Skeletal muscle satellite cell (primary cell): Measurements from ENCODE around the gene VIPAS39.

ENCODE experiments used
- H3K27me3 ChIP-seq: 2 replicates; pipeline ENCODE4 v1.7.0; 2013; ENCODE audit warnings: low read length; ENCODE audit not compliant: control insufficient read depth, insufficient read depth
- H3K36me3 ChIP-seq: 2 replicates; pipeline ENCODE4 v1.7.0; 2013; ENCODE audit warnings: mild to moderate bottlenecking, control low read depth, low read length; ENCODE audit not compliant: insufficient read depth
- H3K4me1 ChIP-seq: 2 replicates; pipeline ENCODE4 v1.7.0; 2013; ENCODE audit warnings: low read length; ENCODE audit not compliant: control insufficient read depth, insufficient read depth
- H3K4me2 ChIP-seq: 2 replicates; pipeline ENCODE4 v1.7.0; 2013; ENCODE audit warnings: mild to moderate bottlenecking, low read length
- H3K4me3 ChIP-seq: 2 replicates; pipeline ENCODE4 v1.7.0; 2013; ENCODE audit warnings: low read length
- H3K9ac ChIP-seq: 2 replicates; pipeline ENCODE4 v1.7.0; 2013; ENCODE audit warnings: mild to moderate bottlenecking, low read depth, low read length, moderate library complexity
- H3K9me3 ChIP-seq: replicated peaks from 2 replicates; pipeline ENCODE4 v1.7.0; 2013; ENCODE audit warnings: mild to moderate bottlenecking, control low read depth, low read length

VIPAS39 gene

DNA sequence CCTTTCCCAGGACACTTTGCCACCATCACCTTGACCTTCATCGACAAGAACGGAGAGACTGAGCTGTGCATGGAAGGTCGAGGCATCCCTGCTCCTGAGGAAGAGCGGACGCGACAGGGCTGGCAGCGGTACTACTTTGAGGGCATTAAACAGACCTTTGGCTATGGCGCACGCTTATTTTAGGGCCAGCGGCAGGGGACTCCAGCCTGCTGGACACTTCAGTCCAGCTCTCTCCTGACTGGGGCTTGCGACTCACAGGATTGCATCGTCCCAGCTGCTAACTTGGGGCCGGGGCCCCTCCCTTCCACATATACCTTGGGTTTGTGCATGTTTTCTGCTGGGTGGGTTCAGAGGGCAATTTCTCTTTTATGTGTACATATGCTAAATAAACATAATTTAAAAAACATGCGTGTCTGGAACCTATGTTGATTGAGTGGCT lies 11.7 kb upstream of the VIPAS39 start:
- Histone ChIP-seq H3K27me3 (peaks cover 15% of the 10 kb centered on the region), H3K4me2 (no peak overlapping the region)

DNA sequence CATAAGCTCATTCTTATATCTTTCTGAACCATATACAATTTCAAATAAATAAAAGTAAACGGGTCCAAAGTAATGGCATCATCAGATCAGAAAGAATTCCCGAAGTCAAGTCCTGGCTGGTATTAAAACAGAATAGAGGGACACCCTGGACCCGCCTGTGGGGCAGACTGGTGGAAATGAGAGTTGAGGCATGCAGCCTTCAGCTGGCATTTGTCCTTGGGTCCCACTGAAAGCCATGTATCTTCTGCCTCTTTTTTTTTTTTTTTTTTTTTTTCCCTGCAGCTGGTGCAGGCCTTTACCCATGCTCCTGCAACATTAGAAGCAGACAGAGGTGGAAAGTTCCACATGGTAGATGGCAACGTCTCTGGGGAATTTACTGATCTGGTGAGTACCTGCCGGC lies 10.4 kb upstream of the VIPAS39 start:
- H3K4me1 ChIP-seq: no peaks in the 10 kb centered on the region
- peaks cover 58% of the 10 kb centered on the region for H3K36me3 ChIP-seq

More for the DNA sequence above, 11.7 kb upstream of the VIPAS39 start:
- Histone ChIP-seq H3K36me3 (peaks cover 46% of the 10 kb centered on the region), H3K9me3 (no peaks in the 10 kb centered on the region), H3K9ac (no peak overlapping the region), H3K4me3 (no peak overlapping the region), H3K4me1 (no peaks in the 10 kb centered on the region)

DNA sequence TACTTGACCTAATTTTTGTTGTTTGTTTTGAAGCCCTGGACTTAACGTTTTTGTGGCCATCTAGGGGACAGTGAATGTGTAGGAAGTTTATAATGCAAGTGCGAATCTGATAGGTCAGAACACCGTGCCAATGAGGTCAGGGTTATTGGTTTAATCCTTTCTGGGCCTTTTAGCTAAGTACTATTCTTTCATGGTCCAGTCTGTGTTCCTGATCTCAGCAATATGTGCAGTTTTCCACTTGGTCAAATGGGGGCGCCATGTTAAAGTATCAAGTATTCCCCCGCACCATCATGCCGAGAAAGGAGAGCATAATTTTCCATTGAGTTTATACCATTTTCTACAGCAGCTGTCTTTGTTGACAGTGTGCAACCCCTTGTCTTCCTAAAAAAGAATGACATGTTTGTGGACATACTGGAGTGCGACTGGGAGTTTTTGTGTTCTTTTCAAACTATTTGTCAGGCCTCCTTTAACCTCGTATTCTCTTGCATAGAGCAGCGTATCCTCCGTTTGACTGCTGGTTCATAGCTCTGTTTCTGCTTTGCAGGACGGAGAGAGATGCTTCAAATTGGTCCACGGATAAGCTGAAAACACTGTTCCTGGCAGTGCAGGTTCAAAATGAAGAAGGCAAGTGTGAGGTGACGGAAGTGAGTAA lies 1.8 kb upstream of the VIPAS39 start:
- H3K4me1 ChIP-seq: peaks cover 12% of the 10 kb centered on the region
- H3K9ac ChIP-seq: peak overlapping the region; percentile 87
- peak overlapping the region; percentile 90 for H3K4me2 ChIP-seq
- H3K4me3 ChIP-seq: peak overlapping the region; percentile 84
- no peaks in the 10 kb centered on the region for H3K27me3 ChIP-seq
- no peaks in the 10 kb centered on the region for H3K9me3 ChIP-seq
- peaks cover 40% of the 10 kb centered on the region for H3K36me3 ChIP-seq

More for the DNA sequence above, 10.4 kb upstream of the VIPAS39 start:
- H3K9ac ChIP-seq: no peak overlapping the region
- no peak overlapping the region for H3K4me2 ChIP-seq
- peaks cover 11% of the 10 kb centered on the region for H3K27me3 ChIP-seq
- H3K4me3 ChIP-seq: no peak overlapping the region
- no peaks in the 10 kb centered on the region for H3K9me3 ChIP-seq

DNA sequence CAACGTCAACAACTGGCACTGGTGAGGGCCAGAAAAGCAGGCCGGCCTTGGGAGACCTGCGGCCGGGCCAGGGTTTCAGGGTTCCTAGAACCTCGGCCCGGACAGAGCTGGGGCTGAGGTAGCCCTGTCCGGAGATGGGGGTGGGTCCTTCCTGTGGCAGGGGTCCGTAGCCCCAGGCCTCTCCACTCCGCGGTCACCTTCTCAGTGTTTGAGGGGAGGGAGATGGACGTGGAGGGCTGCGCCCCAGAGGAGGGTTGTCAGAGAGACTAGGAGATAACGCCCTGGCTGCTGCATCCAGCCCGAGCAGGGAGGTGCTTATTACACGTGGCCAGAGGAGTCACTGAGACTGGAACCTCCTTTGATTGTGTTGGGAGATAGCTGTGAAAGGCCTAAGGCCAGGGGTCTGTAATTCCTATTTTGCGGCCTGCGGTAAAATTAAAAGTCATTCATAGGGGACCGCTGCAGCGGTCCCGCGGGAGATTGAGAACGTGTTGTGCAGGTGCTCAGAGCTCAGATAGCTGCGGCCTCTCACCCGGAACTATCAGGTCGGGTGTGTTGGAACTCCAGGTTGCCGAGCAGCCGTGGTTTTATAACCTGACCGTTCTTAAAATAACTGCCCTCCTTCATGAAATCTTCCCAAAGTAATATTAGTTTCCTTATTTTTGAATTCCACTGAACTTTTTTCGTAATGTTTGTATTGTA lies 999 bp upstream of the VIPAS39 start:
- no peaks in the 10 kb centered on the region for H3K27me3 ChIP-seq
- peaks cover 12% of the 10 kb centered on the region for H3K4me1 ChIP-seq
- peak overlapping the region; percentile 90 for H3K4me2 ChIP-seq
- peak overlapping the region; percentile 84 for H3K4me3 ChIP-seq
- no peaks in the 10 kb centered on the region for H3K9me3 ChIP-seq
- H3K9ac ChIP-seq: peak overlapping the region; percentile 87
- H3K36me3 ChIP-seq: peaks cover 33% of the 10 kb centered on the region

DNA sequence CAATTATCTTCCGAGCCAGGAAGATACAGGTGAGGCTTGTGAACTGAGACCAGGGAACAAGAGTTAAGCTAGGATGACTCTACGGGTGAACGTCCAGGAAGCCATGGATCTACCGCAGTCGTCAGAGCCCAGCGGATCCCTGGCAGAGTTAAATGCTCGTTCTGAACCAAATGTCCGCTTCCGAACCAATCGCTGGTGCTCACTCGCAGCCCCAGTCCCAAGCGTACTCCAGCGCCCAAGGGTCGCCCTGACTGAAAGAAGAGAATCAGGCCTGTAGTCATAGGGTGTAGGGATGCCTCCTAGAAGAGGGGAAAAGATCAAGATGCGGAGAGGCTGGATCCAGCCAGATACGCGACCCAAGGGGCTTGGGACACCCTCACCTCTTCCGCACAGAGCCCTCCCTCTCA lies 283 bp downstream of the VIPAS39 start:
- H3K36me3 ChIP-seq: peaks cover 25% of the 10 kb centered on the region
- peak overlapping the region; percentile 84 for H3K4me3 ChIP-seq
- peaks cover 12% of the 10 kb centered on the region for H3K4me1 ChIP-seq
- H3K9me3 ChIP-seq: no peaks in the 10 kb centered on the region
- peak overlapping the region; percentile 87 for H3K4me2 ChIP-seq
- H3K9ac ChIP-seq: peak overlapping the region; percentile 82
- H3K27me3 ChIP-seq: no peaks in the 10 kb centered on the region

DNA sequence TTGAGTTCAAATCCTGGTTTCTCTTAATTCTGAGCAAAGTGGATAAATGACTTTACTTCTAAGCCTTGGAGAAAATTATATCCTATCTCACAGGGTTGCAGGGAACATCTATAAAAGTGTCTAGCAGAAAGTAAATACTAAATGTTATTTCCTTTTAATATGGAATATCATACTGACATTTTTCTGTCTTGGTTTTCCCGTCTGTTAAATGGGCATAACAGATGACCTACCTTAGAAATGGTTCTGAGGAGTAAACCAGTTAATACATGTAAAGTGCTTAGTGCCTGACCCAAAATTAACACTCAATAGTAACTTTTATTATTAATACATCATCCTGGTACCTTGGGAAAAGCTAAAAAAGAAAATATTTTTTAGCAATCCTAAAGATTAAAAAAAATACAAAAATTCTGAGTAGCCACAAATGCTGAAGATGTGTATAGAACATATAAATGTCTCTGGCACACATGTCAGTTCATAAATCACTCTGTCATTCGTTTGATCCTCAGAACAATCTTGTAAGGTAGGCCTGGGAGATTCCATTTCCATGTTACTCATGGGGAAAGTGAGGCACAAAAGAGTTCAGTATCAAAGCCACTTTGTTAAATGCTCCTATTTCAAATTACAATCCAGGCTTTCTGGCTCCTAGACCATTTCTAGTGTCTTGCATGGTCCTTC lies 1.3 kb downstream of the VIPAS39 start:
- Histone ChIP-seq H3K27me3 (no peaks in the 10 kb centered on the region), H3K4me3 (peak overlapping the region; percentile 84), H3K9ac (peak overlapping the region; percentile 82), H3K4me1 (peaks cover 12% of the 10 kb centered on the region), H3K9me3 (no peaks in the 10 kb centered on the region), H3K4me2 (peak overlapping the region; percentile 87), H3K36me3 (peaks cover 23% of the 10 kb centered on the region)

DNA sequence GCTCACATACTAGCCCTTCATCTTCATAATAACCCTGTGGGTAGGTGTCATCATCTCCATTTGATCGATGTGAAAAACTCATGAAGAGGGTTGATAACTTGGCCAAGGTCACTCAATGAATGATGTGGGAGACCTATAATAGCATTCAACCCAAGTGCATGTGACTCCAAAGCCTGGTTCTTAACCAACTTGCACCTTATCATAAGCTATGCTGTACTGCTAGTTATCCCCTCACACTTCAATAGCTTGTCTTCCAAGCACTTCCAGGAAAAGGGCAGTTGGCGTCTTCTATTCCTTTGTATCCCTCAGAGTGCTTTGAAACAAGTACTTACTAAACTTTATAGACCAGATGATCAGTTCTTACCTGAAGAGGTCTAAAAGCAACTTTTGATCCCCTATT lies 15.2 kb downstream of the VIPAS39 start:
- Histone ChIP-seq H3K4me1 (no peaks in the 10 kb centered on the region), H3K9ac (no peak overlapping the region), H3K4me3 (no peak overlapping the region), H3K4me2 (no peak overlapping the region), H3K36me3 (peaks cover 59% of the 10 kb centered on the region), H3K9me3 (no peaks in the 10 kb centered on the region), H3K27me3 (no peaks in the 10 kb centered on the region)

DNA sequence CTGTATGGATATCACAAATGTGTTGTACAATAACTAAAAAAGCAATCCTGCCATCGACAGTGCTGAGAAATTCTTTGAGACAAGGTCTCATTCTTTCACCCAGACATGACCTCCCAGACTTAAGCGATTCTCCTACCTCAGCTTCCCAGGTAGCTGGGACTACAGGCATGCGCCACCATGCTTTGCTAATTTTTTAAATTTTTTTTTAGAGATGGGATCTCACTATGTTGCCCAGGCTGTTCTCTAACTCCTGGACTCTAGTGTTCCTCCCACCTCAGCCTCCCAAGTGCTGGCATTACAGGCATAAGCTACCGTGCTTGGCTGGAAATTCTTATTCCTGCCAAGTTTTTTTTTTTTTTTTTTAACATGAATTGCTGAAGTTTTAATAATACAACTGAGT lies 17.5 kb downstream of the VIPAS39 start:
- Histone ChIP-seq H3K27me3 (no peaks in the 10 kb centered on the region), H3K9ac (no peak overlapping the region), H3K9me3 (no peaks in the 10 kb centered on the region), H3K4me3 (no peak overlapping the region), H3K36me3 (peaks cover 68% of the 10 kb centered on the region), H3K4me1 (no peaks in the 10 kb centered on the region), H3K4me2 (no peak overlapping the region)

DNA sequence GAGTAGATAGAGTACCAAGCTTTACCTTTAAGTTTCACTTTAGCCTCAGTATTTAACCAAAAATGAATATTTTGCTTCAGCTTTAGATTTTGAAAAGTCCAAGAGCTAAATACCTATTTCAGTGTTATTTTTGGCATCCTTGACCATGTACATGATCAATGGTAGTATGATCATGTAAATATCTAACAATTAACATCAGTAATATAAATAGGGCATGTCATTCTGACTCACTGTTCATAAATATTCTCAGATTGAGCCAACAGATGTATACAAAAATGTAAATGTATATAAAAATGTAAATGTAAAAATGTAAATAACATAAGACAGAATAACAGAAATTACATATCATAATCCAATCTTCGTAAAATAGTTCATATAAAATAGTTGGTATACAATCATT lies 18.8 kb downstream of the VIPAS39 start:
- Histone ChIP-seq H3K27me3 (no peaks in the 10 kb centered on the region), H3K36me3 (peaks cover 73% of the 10 kb centered on the region), H3K9ac (no peak overlapping the region), H3K4me1 (no peaks in the 10 kb centered on the region), H3K9me3 (no peaks in the 10 kb centered on the region), H3K4me3 (no peak overlapping the region), H3K4me2 (no peak overlapping the region)

DNA sequence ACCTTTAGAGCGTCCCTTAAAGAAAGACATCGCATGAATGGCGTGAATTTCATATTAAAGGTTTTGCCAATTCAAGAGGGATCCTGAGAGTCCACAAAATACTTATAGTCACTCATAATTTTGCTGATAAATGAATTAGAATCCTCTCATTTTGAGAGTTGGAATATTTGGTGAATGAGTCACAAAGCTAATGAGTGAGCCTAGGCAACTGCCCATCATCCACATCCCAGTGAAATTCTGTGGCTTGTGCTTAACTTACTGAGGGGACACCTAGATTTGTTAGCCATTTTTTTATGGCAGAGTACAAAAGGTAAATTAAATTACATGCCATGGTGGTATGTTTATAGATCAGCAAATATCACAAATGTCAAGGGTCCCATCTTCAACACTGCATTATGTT lies 21.4 kb downstream of the VIPAS39 start:
- peaks cover 61% of the 10 kb centered on the region for H3K36me3 ChIP-seq
- no peak overlapping the region for H3K9ac ChIP-seq
- no peak overlapping the region for H3K4me3 ChIP-seq
- H3K4me1 ChIP-seq: no peaks in the 10 kb centered on the region
- H3K27me3 ChIP-seq: no peaks in the 10 kb centered on the region
- no peak overlapping the region for H3K4me2 ChIP-seq
- H3K9me3 ChIP-seq: no peaks in the 10 kb centered on the region

DNA sequence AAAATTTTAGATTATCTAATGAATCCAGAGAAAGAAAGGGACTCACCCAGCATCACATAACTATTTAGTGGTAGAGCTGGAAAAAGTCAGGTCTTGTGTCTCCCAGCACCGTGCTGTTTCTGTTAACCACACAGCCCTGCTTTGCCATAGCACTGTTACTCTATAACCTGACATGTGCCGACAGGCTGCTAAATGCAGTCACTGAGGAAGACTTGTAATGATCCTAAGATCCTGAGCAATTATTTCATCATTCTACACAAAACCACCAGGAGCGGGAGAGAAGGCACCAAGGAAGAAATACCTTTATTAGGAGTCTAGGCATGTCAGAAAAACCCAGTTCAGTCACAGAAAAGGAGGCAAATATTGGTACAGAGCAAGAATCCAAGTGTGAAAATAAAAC lies 31.0 kb downstream of the VIPAS39 start:
- H3K4me2 ChIP-seq: no peak overlapping the region
- no peak overlapping the region for H3K9ac ChIP-seq
- no peaks in the 10 kb centered on the region for H3K9me3 ChIP-seq
- peaks cover 71% of the 10 kb centered on the region for H3K36me3 ChIP-seq
- no peak overlapping the region for H3K4me3 ChIP-seq
- H3K4me1 ChIP-seq: peaks cover 5% of the 10 kb centered on the region
- no peaks in the 10 kb centered on the region for H3K27me3 ChIP-seq
